Stimulated activated CD4-positive, alpha-beta T cell treated with anti-CD3 and anti-CD28 coated beads, Interleukin-15, amount 100 ng/mL, for 24 hours (primary cell): ENCODE measurements around the gene FAN1.

Experiments
- DNase-seq: peaks from one replicate; pipeline ENCODE4 v3.0.0-alpha.2; 2020

FAN1 gene

GRCh38 chr15:30962659-30963058, 58.9 kb downstream of the FAN1 start:
- no peak for DNase-seq

DNA sequence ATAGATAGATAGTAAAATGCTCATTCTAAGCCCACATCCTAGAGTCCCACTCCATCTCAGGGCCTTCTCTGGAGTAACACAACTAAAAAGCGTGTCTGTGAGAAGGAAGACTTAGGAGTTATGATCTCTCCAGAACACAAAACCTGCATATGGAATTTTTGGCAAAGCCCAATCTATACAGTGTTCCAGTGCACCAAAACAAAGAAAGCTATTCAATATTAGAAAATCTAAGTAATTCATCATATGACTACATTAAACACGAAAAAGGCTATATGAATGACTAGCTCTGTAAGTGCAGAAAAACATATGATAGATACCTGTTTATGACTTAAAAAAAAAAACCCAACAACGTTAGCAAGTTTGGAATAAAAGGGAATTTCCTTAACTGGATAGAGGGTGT, 60.0 kb downstream of the FAN1 start:
- no peak for DNase-seq

GRCh38 chr15:30969724-30970123, 66.0 kb downstream of the FAN1 start:
- DNase-seq = no peak

- DNase-seq = no peak
Measured at GRCh38 chr15:30973379-30973778, 69.7 kb downstream of the FAN1 start.

GRCh38 chr15:30974112-30974511, 70.4 kb downstream of the FAN1 start:
- no peak for DNase-seq

GRCh38 chr15:30978328-30978727, 74.6 kb downstream of the FAN1 start:
- DNase-seq = no peak

DNA sequence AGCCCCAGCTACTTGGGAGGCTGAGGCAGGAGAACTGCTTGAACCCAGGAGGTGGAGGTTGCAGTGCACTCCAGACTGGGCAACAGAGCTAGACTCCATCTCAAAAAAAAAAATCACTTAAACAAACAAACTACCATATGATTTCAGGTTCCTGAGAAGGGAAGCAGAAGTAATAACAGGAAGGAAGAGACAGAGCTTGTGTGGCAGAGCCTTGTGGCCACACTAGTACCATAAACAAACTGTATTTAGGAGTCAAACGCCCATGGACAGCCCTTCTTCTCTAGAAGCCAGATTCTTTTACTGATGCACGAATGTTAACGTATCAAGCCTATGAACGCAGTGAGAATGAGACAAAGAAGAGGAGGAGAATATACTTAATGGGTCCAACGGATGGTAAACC, 75.7 kb downstream of the FAN1 start:
- no peak for DNase-seq

GRCh38 chr15:30984118-30984517, 80.4 kb downstream of the FAN1 start:
- DNase-seq = no peak

DNA sequence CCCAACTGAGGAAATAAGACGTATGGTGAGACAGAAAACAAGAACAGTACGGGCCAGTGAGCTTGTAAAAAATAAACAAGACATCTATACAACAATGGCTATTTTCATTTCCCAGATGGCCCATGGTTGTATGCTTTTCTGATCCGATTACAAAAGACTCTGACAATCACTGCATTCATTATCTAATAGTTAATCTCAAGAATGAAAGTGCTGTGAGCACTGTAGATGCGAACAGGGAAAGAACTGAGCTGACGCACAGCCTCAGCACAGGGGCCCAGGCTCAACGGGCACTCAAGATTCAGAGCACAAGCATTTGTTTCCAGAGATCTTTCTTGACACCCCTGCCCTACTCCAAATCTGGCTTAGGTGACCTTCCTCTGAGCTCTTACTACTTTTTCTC, 80.8 kb downstream of the FAN1 start:
- DNase-seq = no peak

DNA sequence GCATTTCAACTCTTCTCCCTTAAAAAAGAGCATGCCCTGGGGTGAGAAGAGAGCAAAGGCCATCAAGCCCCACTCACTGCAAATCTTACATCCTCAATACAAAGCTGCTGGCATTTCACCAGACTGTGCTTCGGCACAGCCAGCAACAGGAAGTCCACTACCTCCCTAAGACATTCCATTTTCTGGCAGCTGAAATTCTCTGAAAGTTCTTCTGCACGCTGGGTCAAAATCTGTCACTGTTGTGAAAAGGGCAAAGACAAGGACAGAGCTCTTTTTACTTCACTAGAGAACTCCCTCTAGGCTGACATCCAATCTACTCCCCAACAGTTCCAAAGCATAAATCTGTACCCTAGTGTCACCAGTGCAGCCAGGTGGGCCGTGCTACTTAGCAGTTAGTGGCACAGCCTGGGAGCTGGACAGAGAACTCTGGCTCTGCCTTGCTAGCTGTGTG, 81.4 kb downstream of the FAN1 start:
- no peak for DNase-seq

DNA sequence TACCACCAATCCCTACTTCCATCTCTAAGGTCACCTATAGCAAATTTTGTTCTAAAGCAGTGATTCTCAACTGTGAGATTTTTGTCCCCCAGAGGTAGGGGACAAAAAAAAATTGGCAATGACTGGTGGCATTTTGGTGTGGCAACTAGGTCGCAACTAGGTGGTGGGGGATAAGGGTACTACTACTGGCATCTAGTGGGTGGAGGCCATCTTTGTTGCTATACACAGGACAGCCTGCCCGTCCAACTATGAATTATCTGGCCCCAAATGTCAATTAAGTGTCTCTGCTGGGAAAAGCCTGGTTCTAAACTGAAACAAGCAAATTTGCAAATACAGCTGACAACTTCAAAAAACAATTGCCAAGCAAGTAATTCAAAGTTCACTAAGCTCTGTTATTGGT, 86.3 kb downstream of the FAN1 start:
- no peak for DNase-seq

DNA sequence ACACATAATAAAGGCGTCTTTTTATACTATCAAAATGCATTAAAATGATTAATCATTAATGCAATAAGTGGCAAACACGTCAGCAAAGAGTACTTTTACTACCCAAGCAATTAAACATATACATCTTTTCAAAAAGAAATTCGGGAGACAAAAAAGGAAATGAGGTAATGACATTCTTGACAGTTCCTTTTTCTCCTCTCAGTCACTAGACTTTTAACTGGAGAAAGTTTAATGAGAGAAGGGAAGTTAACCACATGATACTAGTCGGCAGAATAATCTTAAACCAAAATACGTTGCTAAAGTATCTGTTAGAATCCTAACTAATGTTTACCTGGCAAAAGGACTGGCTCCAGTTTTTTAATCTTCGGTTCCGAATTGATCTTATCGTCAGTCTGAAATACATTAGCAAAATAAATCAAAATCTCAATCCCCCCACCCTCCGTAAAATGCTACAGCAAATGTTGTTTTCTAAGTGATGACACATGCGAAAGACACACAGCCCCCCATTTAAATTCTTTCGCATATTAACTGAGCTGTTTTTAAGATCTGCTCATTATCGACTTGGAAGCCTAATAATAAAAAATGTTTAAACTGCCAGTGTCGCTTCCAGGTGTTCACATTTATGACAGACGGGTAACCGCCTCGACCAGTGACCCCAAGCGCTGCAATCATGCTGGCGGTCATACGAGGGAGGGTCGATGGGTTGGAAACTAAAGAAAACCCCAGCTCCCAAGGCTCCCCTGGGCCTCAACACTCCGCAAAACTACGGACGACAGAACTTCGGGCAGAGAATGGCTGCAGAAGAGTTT, 86.9 kb downstream of the FAN1 start:
- DNase-seq = no peak

- DNase-seq = peak; percentile 81
Measured at GRCh38 chr15:30991255-30992235, 87.8 kb downstream of the FAN1 start, which contains the start of gene MTMR10. MTMR10 (minus strand) TSS chr15:30991628; CDS start chr15:30991506, 122 bp downstream.

DNA sequence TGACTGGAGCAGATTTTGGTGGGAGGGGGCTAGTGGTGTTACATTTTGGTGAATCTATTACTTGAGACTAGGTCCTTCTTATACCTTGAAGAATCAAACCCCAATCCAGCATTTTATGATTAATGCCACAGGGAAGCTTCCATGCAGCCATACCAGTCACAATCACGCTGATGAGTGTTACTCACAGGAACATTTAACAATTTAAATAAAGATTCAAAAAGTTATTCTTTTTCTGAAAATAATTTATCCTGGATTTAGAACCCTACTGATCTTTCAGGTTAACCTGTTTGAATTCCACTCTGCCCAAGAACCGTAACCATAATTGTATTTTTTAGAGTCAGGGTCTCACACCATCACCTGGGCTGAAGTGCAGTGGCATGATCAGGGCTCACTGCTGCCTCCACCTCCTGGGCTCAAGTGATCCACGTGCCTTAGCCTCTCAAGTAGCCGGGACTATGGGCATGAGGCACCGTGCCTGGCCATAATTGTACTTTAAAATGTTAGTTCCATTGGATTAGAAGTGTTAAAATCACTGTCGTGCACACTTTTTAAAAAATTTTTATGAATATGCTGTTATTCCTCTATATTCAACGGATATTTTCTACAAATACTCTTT, 88.6 kb downstream of the FAN1 start:
- DNase-seq = no peak
